Muscle layer of colon (tissue), 2 donors: Measurements from ENCODE around the gene VEGFA.

Experiments
- H3K27ac ChIP-seq: one replicate; pipeline ENCODE4 v1.7.0; 2013; ENCODE audit warnings: low read depth, mild to moderate bottlenecking, low read length, moderate library complexity
- H3K27me3 ChIP-seq, 2 donors: one replicate each; pipeline ENCODE4 v1.7.0; 2013; ENCODE audit warnings: low read length in 2 of 2, mild to moderate bottlenecking in 2 of 2; ENCODE audit not compliant: insufficient read depth in 2 of 2, control insufficient read depth in 1 of 2
- H3K36me3 ChIP-seq: one replicate; pipeline ENCODE4 v1.7.0; 2013; ENCODE audit warnings: mild to moderate bottlenecking, low read length; ENCODE audit not compliant: insufficient read depth
- H3K4me1 ChIP-seq: one replicate; pipeline ENCODE4 v1.7.0; 2013; ENCODE audit warnings: mild to moderate bottlenecking, low read length; ENCODE audit not compliant: insufficient read depth
- H3K4me3 ChIP-seq, 2 donors: one replicate each; pipeline ENCODE4 v1.7.0; 2013; ENCODE audit warnings: low read length in 2 of 2, low read depth in 1 of 2, mild to moderate bottlenecking in 1 of 2, moderate library complexity in 1 of 2
- H3K9ac ChIP-seq: one replicate; pipeline ENCODE4 v1.7.0; 2013; ENCODE audit warnings: low read length
- H3K9me3 ChIP-seq: one replicate; pipeline ENCODE4 v1.7.0; 2013; ENCODE audit warnings: mild to moderate bottlenecking, low read length
- donor health status: abdominal sarcoma.
- donor health status: Adenocarcinoma of cecum.

Gene VEGFA

DNA sequence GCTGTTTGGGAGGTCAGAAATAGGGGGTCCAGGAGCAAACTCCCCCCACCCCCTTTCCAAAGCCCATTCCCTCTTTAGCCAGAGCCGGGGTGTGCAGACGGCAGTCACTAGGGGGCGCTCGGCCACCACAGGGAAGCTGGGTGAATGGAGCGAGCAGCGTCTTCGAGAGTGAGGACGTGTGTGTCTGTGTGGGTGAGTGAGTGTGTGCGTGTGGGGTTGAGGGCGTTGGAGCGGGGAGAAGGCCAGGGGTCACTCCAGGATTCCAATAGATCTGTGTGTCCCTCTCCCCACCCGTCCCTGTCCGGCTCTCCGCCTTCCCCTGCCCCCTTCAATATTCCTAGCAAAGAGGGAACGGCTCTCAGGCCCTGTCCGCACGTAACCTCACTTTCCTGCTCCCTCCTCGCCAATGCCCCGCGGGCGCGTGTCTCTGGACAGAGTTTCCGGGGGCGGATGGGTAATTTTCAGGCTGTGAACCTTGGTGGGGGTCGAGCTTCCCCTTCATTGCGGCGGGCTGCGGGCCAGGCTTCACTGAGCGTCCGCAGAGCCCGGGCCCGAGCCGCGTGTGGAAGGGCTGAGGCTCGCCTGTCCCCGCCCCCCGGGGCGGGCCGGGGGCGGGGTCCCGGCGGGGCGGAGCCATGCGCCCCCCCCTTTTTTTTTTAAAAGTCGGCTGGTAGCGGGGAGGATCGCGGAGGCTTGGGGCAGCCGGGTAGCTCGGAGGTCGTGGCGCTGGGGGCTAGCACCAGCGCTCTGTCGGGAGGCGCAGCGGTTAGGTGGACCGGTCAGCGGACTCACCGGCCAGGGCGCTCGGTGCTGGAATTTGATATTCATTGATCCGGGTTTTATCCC, at the start of gene VEGFA:
TSS of gene VEGFA (plus strand) at position 686 of the 846 bp plus-strand sequence.
- H3K27ac ChIP-seq, result peak within 1 kb of the TSS; percentile 95
- H3K4me1 ChIP-seq, result peaks cover 33% of the 10 kb centered on the region
- H3K27me3 ChIP-seq, result no peaks in the 10 kb centered on the region
- H3K9ac ChIP-seq, result peak within 1 kb of the TSS; percentile 88
- H3K9me3 ChIP-seq, result no peaks in the 10 kb centered on the region
- peak within 1 kb of the TSS; percentile 84 to 92 for H3K4me3 ChIP-seq
- H3K36me3 ChIP-seq, result no peaks in the 10 kb centered on the region

DNA sequence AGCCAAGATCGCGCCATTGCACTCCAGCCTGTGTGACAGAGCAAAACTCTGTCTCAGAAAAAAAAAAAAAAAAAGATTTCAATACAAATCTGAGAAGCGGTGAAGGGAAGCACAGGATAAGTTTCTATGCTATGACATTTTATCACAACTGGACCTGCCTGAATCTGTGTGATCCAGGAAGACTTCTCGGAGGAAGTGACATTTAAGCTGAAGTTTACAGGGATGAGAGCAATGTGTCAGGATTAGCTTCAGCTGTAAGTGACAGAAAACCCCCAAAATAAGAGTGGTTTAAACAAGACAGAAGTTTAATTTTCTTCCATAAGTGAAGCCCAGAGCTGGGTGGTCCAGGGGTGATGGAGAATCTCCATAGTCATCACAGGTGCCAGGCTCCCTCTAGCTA, 49.0 kb upstream of the VEGFA start:
- H3K4me1 ChIP-seq, result peaks cover 5% of the 10 kb centered on the region
- H3K9me3 ChIP-seq, result no peaks in the 10 kb centered on the region
- H3K36me3 ChIP-seq, result no peaks in the 10 kb centered on the region
- H3K4me3 ChIP-seq, result no peak overlapping the region
- no peaks in the 10 kb centered on the region for H3K27me3 ChIP-seq
- no peak overlapping the region for H3K9ac ChIP-seq
- H3K27ac ChIP-seq, result no peak overlapping the region

DNA sequence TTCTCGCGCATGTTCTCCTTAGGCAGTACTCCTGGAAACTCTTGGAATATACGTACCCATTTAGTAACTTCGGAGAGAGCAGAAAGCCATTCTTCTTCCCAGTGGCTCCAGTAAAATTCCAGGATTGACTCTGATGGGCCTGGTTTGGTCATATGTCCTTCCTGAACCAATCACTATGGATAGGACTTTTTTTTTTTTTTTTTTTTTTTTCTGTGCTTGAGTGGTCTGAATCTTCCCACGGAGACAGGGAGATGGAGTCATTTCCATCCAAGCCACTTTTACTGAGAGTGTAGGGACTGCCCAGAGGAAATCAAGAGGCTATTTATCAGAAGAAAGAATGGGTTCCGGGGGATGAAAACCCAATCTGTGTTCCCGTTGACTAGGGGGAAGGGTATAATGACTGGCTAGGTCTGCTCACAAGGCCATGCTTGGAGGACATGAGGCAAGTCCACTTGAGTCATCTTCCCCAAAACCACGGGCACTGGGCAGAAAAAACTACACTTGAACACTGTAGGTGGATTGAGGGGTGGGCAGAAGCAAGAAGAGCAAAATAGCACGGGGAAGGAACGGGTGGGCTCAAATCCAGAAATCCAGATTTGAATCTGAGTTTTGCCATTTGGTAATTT, 47.0 kb upstream of the VEGFA start:
- peaks cover 5% of the 10 kb centered on the region for H3K4me1 ChIP-seq
- no peaks in the 10 kb centered on the region for H3K9me3 ChIP-seq
- no peaks in the 10 kb centered on the region for H3K27me3 ChIP-seq
- no peak overlapping the region for H3K4me3 ChIP-seq
- no peak overlapping the region for H3K9ac ChIP-seq
- no peak overlapping the region for H3K27ac ChIP-seq
- H3K36me3 ChIP-seq, result no peaks in the 10 kb centered on the region

DNA sequence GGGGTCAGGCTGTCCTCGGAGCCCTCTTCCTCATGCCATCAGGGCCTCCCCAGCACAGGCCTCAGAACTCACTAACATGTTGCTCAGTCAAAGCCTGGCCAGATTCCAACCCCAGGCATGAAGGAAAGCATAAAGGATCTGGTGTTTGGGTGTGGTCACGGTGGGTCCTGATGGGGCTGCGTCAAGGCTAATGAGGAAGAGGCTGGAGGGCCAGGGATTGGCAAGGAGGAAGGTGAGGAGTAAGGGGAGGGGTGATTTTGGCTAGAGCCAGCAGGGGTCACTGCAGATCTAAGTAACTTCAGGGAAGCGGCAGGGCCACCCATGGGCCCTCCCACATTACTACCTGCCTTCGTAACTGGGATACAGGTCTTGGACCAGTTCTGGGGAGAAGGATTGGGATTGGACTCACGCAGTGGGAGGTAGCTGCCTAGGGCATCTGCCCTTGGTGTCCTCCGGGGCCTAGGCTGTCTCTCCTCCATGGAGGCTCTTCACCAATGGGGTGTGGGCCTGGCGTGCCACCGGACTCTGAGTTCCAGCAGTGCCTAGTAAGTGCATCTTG, 46.2 kb upstream of the VEGFA start:
- Histone ChIP-seq H3K9me3 (no peaks in the 10 kb centered on the region), H3K27me3 (no peaks in the 10 kb centered on the region), H3K27ac (no peak overlapping the region), H3K4me1 (peaks cover 5% of the 10 kb centered on the region), H3K9ac (no peak overlapping the region), H3K4me3 (no peak overlapping the region), H3K36me3 (no peaks in the 10 kb centered on the region)

DNA sequence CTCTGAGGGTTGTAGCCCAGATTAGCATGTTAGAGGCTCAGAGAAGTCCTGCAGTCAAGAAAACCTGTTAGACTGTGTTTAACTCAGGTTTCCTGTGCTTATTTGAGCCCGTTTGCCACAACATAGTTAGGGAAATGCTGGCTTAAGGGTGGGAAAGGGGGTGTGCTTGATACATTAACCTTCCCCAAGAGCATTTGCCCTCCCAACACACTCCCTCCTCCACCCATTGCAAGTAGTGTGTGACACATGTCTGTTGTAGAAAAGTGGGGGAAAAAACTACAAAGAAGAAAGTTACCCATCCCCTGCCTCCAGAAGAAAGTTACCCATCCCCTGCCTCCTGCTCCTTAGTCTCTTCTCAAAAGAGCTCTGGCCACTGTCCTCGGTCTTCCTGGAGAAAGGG, 45.7 kb upstream of the VEGFA start:
- Histone ChIP-seq H3K27ac (no peak overlapping the region), H3K4me1 (peaks cover 5% of the 10 kb centered on the region), H3K9ac (no peak overlapping the region), H3K4me3 (no peak overlapping the region), H3K9me3 (no peaks in the 10 kb centered on the region), H3K36me3 (no peaks in the 10 kb centered on the region), H3K27me3 (no peaks in the 10 kb centered on the region)

DNA sequence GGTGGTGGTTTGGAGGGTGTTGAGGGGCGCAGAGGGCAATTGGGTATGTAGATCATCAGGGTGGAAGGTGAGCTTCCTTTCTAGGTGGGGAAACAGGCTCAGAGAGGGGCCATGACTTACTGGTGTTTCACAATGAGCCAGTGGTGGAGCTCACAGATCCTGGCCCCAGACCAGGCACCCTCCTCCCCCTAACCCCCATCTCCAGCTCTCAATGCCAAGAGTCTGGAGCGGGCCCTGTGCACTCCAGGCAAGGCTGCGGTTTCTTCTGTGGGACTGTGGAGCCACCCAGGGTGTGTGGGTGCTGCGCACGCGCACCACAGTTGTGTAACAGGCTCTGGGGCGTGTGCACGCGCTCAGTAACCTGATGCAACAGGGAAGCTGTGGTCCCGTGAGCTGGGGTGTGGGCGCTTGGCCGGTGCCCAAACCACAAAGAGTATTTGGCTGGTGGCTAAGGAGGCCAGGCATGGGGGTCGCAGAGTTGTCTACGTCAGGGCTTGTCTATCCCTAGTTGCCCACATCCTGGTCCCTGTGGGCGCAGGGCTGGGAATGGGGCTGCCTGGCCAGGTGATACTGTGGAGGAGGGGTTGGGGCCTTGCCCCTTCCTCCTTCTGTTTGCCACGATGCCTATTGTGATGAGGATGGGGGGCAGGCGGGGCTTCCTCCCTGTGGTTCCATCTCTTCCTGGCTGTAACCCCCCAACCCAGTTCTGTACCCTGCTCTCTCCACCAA, 44.9 kb upstream of the VEGFA start:
- Histone ChIP-seq H3K9ac (no peak overlapping the region), H3K27me3 (no peaks in the 10 kb centered on the region), H3K27ac (no peak overlapping the region), H3K4me1 (peaks cover 5% of the 10 kb centered on the region), H3K4me3 (no peak overlapping the region), H3K9me3 (no peaks in the 10 kb centered on the region), H3K36me3 (no peaks in the 10 kb centered on the region)

DNA sequence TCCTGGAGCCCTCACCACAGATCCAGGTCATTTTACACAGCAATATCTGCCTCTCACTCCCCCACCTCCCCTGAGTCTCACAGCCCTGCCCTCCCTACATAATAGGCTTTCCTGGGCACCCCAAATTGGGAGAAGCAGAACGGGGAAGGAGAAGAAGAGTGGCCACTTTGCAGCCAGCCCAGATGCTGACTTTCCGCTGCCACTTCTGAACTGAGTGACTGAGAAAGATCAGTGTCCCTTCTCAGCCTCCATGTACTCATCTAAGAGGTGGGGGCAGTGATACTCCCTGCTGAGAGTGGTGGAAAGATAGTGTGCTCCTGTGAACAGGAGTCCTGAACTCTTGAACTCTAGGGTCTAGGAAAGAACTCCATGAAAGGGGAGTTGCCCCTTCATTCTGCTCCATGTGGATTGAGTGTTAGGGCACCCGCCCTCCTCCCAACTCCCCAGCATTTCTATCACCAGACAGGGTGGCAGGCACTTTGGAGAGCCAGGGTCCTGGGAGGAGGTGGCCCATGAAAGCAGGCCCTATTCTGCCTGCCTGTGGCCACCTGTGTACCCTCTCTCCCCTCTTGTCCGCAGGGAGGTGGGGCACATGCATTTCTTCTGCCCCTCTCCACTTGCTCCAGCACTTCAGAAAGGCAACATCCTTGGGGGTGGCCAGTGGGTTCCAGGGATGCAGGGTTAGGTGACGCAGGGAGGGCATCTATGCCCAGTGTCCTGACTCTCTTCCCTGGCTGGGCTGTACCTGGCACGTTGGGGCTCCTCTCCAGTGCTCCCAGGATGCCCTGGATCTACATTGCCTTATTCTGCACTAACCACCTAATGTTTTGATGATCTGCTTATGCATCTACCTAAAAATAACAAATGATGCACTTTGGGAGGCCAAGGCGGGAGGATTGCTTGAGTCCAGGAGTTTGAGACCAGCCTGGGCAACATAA, 44.1 kb upstream of the VEGFA start:
- H3K27me3 ChIP-seq, result no peaks in the 10 kb centered on the region
- H3K27ac ChIP-seq, result no peak overlapping the region
- no peaks in the 10 kb centered on the region for H3K9me3 ChIP-seq
- no peaks in the 10 kb centered on the region for H3K36me3 ChIP-seq
- peaks cover 5% of the 10 kb centered on the region for H3K4me1 ChIP-seq
- no peak overlapping the region for H3K9ac ChIP-seq
- H3K4me3 ChIP-seq, result no peak overlapping the region

DNA sequence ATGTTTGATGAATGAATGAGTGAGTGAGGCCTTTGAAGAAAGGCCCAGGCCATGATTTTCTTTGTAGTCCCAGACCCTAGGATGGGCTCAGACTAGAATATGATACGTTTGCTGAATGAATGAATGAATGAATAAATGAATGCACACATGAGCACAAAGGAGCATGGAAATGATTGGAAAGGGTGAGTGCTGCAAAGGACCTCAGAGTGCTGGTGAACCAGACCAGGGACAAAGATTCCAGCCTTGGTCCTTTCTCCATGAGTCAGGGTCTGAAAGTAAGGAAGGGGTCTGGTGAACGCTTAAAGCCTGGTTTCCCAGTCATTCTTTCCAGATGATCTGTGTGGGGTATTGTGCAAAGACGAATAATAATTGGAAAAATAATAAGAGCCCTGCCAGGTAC, 42.4 kb upstream of the VEGFA start:
- Histone ChIP-seq H3K4me3 (no peak overlapping the region), H3K4me1 (peaks cover 5% of the 10 kb centered on the region), H3K9ac (no peak overlapping the region), H3K9me3 (no peaks in the 10 kb centered on the region), H3K36me3 (no peaks in the 10 kb centered on the region), H3K27ac (no peak overlapping the region), H3K27me3 (no peaks in the 10 kb centered on the region)

DNA sequence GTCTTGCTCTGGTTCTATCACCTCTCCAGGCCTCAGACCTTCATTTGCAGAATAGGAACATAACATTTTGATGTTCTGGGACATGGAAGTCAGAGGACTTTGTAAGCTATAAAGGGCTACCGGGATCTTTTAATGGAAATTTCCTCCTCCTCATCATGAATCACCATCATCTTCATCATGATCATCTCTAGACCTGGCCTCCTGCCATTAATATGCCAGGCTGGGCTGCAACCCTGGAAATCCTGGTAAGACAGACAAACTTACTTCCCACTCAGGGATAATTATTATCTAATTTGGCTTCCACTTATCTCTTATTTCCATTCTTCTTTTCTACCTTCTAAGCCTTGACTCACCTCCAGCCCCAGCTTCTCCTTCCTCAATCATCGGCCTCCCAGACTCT, 41.4 kb upstream of the VEGFA start:
- Histone ChIP-seq H3K27me3 (no peaks in the 10 kb centered on the region), H3K9ac (no peak overlapping the region), H3K27ac (no peak overlapping the region), H3K4me1 (peaks cover 5% of the 10 kb centered on the region), H3K36me3 (no peaks in the 10 kb centered on the region), H3K4me3 (no peak overlapping the region), H3K9me3 (no peaks in the 10 kb centered on the region)

DNA sequence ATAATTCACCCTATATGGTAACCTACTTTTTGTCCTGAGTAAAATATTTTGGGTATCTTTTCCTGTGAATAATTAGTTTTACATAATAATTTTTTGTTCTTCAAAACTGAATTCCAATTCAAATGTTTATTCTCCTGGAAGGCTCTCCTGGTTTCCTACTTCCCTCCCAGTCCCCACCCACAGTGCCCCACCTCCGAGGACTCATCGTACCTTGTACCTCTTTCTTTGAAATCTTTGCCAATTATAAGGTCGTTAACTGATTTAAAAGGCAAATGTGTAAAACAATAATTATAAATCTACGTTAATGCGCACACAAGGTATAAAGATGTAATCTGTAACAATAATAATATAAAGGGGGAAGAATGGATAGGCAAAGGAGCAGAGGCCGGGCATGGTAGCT, 40.5 kb upstream of the VEGFA start:
- Histone ChIP-seq H3K27me3 (no peaks in the 10 kb centered on the region), H3K36me3 (no peaks in the 10 kb centered on the region), H3K9ac (no peak overlapping the region), H3K4me1 (no peaks in the 10 kb centered on the region), H3K4me3 (no peak overlapping the region), H3K27ac (no peak overlapping the region), H3K9me3 (no peaks in the 10 kb centered on the region)
